GM21528 (cell line): ENCODE data around the gene DOCK8.
"Not testable (repeated sequence)": the region's sequence is repeated elsewhere in the genome, so short reads cannot be mapped to it uniquely, and the experiment has no call there.

Experiments used
- ATAC-seq: cut with Tn5 transposase; IDR thresholded peaks from one replicate; pipeline ENCODE4 v1.9.1; 2021; ENCODE audit warnings: mild to moderate bottlenecking, moderate library complexity; ENCODE audit not compliant: unreplicated experiment, low FRiP score

DOCK8 gene

GRCh38 chr9:214648-215493, at the start of gene DOCK8:
DOCK8 (plus strand) TSS chr9:214865; CDS start chr9:214977, 112 bp downstream.
- peak; percentile 91 for ATAC-seq

- not testable (repeated sequence) for ATAC-seq
These were observed 44.9 kb upstream of the DOCK8 start for GRCh38 chr9:169757-170156.

GRCh38 chr9:178140-178825, 36.4 kb upstream of the DOCK8 start:
- ATAC-seq = not testable (repeated sequence)

- ATAC-seq = not testable (repeated sequence)
These were observed 35.7 kb upstream of the DOCK8 start, which contains the start of gene ZNG1A for GRCh38 chr9:178970-179383. ZNG1A (minus strand) TSS chr9:179056; CDS start chr9:178969, 87 bp downstream.

- ATAC-seq = not testable (repeated sequence)
These were observed 15.1 kb upstream of the DOCK8 start for GRCh38 chr9:199601-200000.

GRCh38 chr9:206481-206880, 8.2 kb upstream of the DOCK8 start:
- no peak for ATAC-seq

- no peak for ATAC-seq
These were observed 5.4 kb upstream of the DOCK8 start for GRCh38 chr9:209143-209758.

- ATAC-seq = no peak
These were observed 3.6 kb upstream of the DOCK8 start for GRCh38 chr9:211036-211435.

GRCh38 chr9:211557-211956, 3.1 kb upstream of the DOCK8 start:
- no peak for ATAC-seq

- no peak for ATAC-seq
These were observed 2.4 kb upstream of the DOCK8 start for GRCh38 chr9:212297-212696.

GRCh38 chr9:213901-214300, 764 bp upstream of the DOCK8 start:
- not testable (repeated sequence) for ATAC-seq

- no peak for ATAC-seq
These were observed 366 bp upstream of the DOCK8 start for GRCh38 chr9:214351-214647.

- no peak for ATAC-seq
These were observed 1.0 kb downstream of the DOCK8 start for GRCh38 chr9:215631-216155.

- ATAC-seq = no peak
These were observed 2.2 kb downstream of the DOCK8 start for GRCh38 chr9:216866-217265.

- no peak for ATAC-seq
These were observed 3.3 kb downstream of the DOCK8 start for GRCh38 chr9:217950-218349.

GRCh38 chr9:219036-219435, 4.4 kb downstream of the DOCK8 start:
- not testable (repeated sequence) for ATAC-seq

- ATAC-seq = no peak
These were observed 5.2 kb downstream of the DOCK8 start for GRCh38 chr9:219670-220365.

GRCh38 chr9:221989-222776, 7.5 kb downstream of the DOCK8 start:
- no peak for ATAC-seq

GRCh38 chr9:223152-223551, 8.5 kb downstream of the DOCK8 start:
- no peak for ATAC-seq

- no peak for ATAC-seq
These were observed 9.4 kb downstream of the DOCK8 start for GRCh38 chr9:224026-224425.
